NCI-H1417 treated with DMSO at 0.1 percent for 48 hours (cell line): Measurements from ENCODE around the gene AGRP.

Experiments
- DNase-seq: peaks from one replicate; lab custom pipeline; 2025; lab: John Stamatoyannopoulos, UW

The AGRP gene

DNA sequence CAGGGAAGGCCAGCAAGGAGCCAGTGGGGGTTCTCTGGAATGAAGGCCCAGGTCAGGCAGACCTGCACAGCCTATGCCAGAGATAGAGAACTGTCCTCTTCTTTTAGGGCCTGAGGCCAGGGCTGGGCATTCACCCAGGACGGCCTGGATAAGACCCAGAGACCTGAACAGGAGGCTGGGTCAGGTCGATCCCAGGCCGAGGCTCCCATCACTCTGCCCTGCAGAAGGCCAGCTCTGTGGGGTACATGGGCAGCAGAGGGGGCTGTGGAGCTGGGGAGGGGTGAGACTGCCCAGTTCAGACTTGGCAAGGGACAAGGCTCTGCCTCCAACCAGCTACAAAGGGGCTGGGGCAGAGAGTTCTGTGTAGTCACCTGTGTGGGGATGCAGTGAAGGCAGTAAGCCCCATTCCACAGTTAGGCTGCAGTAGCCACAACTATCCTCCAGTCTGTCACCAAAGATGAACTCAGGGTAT lies 37.9 kb downstream of the AGRP start:
- DNase-seq, result no peak

DNA sequence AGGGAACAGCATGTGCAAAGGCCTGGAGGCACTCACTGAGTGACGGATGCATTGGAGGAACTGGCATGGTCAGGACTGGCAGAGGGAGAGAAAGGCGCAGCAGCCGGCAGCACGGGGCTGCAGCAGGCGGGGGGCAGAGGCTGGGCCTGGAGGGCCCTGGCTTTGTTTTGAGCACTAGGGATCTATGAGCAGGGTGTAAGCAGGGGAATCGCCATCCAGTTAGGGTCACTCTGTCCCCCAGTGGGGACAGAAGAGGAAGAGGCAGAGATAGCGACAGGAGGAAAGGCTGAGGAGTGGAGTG lies 38.3 kb downstream of the AGRP start:
- DNase-seq, result no peak

DNA sequence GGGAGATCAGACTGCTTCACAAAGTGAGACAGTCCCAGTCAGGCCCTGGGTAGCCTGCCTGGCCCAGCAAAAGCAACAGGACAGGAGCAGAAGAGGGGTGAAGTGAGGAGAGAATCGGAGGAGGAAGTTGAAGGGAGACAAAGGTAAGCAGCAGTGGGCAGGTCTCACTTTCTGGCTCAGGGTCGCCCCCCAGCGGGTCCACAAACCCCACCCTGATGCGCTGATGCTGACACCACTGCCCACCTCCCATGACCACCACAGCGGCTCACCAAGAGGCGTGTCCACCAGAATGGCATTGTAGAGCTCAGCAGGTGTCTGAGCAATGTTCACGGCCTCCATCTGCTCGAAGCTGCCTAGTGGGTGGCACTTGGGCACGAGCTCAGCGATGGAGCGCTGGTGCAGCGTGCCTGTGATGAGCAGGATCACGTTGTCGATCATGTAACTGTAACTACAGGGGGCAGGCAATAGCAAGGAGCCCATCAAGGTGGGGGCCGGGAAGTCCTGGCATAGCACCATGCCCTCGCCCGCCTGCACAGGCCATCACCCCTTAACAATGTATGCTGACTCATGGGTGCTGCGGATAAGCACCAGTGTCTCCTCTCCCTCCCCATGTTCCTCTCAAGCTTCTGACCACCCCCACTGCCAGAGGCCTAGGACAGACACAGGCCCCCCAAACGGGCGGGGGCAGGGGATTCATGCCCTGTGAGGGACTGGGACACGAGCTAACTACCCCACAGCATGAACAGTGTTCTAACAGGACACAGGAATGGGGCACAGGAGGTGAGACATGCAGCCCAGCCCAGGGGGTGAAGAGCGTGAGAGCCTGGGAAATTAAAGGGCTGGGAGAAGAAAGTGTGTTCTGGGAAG lies 38.9 kb downstream of the AGRP start:
- no peak for DNase-seq

DNA sequence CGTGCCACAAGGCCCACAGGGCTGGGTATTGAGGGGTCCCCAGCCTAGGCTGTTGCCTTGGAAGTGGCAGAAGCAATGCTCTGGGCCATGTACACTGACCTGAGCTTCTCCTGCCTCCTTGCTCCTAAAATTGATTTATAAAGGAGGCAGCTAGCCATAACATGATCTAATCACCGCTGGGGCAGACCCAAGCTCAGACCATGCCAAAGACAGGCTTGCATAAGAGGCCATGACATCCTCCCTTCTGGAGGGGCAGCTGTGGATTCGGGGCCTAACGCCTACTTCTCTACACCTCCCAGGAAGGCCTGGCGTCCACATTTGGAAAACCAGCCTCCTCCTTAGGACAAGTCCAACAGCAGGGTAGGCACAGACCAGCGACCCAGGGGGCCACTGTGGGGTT lies 40.1 kb downstream of the AGRP start:
- no peak for DNase-seq

DNA sequence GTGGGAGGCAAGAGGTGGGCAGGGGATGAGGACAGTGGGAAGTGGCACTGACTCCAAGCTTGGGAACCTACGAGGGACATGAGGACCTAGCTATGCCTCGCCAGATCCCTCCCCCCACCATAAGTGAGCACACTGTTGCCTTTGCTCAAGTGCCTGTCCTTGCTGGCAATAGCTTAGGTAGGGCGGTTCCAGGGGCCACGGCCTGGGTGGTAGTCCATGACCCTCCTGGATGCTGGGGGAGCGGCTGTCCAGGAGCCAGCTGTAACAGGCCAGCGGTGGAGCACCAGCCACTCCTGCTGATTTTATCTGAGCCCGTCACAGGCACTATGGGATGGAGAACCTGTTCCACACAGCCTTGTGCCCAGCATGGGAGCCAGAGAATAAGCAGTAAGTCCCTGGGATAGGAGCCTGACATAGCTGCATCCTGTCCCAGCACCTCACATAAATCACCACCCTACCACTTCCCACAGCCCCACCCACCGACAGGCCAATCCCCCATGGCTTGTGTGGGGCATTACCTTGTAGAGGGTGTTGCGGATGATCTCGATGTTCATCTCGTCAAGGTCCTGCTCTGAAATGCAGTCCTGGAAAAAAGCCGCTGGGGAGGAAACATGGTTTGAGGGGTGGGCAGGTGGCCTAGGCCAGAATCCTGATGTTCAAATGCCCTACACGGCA lies 40.6 kb downstream of the AGRP start:
- no peak for DNase-seq

DNA sequence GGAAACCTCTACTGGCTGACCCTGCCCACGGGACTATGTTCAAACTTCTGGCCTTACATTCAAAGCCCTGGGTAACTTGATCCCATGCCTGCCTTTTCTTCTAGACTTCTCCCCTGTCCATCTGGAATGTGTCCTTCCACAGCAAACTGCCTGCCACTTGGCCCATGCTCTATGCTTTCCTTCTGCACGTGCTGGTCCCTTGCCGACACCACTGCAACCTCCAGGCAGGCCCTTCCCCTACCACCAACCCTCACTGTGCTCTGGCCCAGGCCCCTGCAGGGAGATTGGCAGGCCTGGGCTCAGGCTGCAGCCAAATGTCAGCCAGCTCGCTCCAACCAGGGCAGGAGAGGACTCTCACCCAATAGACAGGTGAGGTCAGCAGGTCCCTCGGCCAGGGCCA lies 41.4 kb downstream of the AGRP start:
- no peak for DNase-seq

DNA sequence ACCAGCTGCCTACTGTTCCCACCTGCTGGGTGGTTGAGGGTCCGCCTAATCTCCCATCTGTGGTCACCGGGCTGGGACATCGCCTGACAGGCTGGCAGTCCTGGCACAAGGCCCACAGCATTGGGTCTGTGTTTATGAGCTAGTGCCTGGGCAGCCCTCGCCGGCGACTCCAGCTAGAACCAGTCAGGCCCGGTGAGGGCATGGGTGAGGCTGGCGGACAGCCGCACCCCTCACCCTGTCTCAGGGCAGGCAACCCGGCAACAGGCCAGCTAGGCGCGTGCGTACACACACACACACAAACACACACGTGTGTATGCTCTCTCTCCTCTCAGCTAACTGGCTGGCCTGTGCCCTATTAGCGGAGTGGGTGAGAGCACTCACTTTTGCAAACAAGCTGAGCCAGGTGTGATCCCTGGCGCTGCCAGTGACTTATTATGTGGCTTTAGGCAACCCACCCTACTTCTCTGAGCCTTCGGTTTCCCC lies 42.0 kb downstream of the AGRP start:
- no peak for DNase-seq

DNA sequence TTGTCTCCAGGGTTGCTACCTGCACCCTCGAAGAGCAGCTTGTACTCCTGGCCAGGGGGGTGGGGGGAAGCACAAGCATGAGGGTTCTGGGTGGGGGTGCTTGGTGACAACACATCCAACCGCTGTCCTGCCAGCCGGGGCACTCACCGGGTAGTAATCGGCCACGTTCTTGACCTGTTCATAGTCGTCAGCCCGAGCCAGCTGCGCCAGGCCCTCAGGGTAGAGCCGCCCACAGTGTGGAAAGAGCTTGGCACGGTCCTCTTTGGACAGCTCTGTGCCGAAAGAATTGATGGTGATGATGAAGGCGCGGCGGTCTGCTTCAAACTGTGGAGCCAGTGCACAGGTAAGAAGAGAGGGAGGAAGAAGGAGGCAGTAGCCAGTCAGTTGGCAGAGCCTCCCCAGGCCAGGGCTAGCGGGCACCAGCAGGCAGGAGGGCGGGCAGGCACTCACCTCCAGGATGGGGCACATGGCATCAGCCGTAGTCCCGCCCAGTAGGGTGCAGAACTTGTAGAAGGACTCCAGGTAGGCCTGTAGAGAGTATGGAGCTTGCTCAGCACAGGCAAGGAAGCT lies 44.4 kb downstream of the AGRP start:
- DNase-seq, result no peak

DNA sequence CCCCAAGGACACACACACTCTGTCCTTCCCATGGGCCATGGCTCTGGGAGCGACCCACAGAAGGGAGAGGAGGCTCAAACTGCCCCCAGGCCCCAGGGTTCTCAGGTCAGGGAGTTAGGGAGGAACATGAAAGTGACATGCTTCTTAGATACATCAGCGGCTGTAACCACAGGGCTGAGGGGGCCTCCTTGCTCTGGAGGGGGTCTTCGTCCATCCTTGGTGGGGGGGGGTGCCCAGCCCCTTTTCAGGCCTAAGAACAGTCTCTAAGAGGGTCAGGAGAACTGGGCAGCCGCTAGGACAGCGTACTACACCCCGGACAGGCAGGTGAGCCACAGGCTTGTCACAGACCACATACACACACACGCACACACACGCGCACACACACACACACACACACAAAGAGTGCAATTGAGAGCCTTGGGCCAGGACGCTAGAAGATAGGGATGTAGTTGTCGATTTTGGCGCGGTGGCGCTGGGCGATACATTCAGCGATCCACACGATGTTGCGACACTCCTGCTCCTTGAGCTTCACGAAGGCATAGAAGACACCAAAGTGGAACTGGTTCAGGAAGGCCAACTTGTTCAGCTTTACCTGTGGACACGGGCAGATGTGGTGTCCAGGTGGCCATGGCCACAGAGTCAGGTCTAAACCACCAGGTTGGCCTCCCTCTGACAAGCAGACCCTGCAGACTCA lies 45.1 kb downstream of the AGRP start:
- no peak for DNase-seq

DNA sequence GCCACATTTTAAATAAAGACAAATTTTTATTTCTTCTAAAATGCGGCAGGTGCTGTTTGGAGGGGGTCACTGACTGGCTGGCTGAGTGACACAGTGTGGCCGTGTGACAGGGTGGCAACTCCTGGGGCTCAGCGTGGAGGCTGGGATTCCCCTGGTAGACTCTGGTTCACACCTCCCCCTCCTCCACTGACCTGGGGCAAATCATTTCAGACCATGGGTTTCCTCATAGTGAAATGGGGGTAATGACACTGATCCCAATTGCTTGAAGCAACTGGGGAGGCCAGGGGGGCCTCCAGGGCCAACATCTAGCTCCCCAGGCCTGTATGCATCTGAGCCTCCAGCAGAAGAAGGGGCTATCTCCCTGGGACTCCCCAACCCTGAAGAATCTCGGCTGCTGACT lies 45.8 kb downstream of the AGRP start:
- DNase-seq, result no peak

DNA sequence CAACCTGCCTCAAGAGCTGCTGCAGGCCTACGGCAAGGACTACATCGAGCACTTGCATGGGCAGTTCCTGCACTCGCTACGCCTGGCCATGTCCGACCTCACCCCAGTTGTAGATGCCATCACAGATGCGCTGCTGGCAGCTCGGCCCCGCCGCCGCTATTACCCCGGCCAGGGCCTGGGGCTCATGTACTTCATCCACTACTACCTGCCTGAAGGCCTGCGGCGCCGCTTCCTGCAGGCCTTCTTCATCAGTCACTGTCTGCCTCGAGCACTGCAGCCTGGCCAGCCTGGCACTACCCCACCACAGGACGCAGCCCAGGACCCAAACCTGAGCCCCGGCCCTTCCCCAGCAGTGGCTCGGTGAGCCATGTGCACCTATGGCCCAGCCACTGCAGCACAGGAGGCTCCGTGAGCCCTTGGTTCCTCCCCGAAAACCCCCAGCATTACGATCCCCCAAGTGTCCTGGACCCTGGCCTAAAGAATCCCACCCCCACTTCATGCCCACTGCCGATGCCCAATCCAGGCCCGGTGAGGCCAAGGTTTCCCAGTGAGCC lies 46.6 kb downstream of the AGRP start:
- DNase-seq, result no peak

DNA sequence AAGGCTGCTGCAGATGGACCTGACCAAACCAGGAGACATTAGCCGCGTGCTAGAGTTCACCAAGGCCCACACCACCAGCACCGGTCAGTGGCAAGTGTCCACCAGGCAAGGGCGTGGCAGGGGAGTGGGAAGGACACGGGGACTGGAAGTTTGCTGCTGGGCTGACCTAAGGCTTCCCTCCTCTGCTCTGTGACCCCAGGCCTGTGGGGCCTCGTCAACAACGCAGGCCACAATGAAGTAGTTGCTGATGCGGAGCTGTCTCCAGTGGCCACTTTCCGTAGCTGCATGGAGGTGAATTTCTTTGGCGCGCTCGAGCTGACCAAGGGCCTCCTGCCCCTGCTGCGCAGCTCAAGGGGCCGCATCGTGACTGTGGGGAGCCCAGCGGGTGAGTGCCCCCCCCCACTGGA lies 47.6 kb downstream of the AGRP start:
- DNase-seq, result no peak

DNA sequence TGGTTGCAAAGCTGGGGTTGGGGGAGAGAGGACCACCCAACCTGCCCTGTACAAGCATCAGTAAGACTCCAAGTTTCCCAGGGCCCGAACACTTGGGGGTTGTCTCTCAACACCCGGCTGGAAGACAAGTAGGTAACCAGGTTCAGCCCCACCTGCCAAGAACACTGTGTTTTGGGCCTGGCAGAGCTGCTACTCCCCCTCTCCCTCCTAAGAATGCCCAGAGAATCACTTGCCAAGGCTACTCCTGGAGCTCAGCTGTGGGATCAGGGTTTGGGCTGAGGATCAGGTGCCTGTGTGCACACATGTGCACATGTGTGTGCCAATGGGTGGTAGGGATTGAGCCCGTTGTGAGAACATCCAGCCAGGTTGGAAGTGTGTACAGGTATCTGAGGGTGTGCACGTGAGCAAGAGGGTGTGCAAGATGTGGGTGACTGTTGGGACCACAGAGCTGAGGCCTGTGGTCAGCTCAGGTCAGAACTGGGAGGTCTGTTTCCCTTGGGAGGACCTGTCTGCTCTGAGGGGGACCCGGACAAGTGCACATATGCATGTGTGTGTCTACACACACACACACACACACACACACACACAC lies 50.1 kb downstream of the AGRP start:
- no peak for DNase-seq
